GM19035 (cell line): Measurements from ENCODE around the gene YIPF4.
"Not testable (repeated sequence)": the region's sequence is repeated elsewhere in the genome, so short reads cannot be mapped to it uniquely, and the experiment has no call there.

Experiments used
- ATAC-seq: cut with Tn5 transposase; IDR thresholded peaks from one replicate; pipeline ENCODE4 v1.9.1; 2021; ENCODE audit not compliant: unreplicated experiment

Gene YIPF4

DNA sequence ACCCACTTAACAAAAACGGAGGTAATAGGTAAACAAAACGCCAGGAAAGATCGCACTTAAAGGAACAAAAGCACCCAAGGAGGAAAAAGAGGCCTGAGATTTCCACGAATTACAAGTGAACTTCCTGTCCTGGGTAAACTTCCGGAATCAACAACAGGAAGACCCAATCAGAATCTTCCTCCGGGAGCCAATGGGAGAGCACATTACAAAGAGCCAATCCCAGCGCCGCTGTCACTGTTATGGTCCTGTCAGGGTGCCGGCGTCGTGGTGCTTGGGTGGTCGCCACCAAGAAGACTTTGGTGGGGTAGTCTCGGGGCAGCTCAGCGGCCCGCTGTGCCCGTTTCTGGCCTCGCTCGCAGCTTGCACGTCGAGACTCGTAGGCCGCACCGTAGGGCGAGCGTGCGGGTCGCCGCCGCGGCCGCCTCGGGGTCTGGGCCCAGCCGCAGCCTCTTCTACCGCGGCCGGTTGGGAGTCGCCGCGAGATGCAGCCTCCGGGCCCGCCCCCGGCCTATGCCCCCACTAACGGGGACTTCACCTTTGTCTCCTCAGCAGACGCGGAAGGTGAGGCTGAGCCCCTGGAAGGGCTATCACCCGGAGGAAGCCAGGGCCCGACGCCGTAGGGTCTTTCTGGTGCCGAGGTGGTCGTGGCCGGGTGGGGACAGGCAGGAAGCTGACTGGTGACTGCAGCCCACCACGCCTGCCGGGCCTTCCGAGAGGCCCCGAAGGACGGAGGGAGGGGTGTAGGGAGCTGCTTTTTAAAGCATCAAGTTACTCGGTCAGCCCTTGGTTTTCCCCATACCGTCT is at the start of gene YIPF4:
TSS of gene YIPF4 (plus strand) at position 231 of the 804 bp plus-strand sequence. CDS start at position 483, 252 bp downstream.
- peak; percentile 99 for ATAC-seq

GRCh38 chr2:32228181-32228580 is 49.5 kb upstream of the YIPF4 start:
- no peak for ATAC-seq

- no peak for ATAC-seq
Observed at GRCh38 chr2:32229635-32230034, 48.1 kb upstream of the YIPF4 start.

DNA sequence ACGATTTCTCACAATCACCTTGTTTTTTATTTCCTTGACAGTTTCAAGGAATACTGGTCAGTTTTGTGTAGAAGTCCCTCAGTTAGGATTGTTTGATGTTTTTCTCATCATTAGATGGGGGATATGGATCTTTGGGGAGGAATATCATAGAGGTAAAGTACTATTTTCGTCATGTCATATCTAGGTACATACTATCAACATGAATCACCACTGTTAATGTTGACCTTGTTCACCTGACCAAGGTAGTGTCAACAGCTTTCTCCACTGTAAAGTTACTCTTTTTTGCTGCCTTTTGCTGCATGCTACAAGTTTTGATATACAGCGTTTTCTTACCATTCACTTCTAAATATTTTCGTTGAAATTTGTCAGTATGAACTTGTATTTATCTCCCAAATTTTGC is 45.7 kb upstream of the YIPF4 start:
- ATAC-seq: no peak

DNA sequence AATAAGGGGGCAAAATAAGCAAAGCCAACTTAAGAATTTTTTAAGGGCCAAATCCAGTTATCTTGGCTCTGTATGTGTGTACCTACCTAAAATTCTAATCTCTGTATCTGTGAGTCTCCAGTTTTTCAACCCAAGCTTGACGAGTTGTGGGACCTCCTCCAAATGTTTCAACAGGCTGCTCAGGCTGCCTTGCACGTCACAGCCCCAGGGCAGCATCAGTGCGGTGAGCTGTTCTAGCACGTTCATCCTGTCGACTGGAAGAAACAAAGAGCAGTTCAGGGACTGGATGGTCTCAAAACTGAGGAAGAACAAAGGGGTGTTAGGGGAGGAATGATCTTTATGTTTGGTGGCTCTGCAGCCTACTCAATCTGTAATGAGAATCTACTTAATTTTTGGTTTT is 42.4 kb upstream of the YIPF4 start:
- ATAC-seq: no peak

DNA sequence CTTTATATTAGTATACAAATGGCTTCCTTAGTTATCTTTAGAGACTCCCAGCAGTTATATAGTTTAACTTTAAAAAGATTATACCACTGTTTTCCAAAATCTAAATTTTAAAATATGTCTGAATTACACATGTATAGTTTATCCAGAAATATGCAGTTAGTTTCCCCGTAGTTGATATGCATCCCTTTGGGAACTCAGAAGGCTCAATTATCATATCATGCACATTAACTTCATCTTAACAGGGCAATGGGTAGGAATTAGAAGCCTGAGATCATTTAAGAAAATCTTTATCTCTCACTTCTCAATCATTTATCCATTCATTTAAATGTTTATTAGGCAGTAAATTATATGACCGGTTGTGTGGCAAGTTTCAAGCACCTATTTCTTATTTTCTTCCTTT is 40.2 kb upstream of the YIPF4 start:
- ATAC-seq: no peak

DNA sequence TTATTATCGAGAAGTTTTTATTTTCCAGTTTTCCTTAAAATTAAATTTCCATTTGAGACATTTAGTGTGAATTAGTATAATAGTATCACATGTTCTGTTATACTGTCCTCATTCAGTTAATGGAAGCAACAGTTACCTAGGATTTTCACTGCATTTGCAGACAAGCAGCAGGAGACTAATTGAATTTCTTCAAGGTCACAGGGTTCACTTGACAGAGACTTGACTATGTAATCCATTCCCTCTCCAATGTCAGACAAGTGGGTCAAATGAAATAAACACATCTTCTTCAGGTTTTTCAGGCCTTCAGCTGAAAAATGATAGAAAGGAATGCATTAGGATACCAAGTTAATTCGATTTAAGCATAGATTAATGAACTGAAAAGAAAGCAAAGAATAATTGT is 39.7 kb upstream of the YIPF4 start:
- ATAC-seq: no peak

DNA sequence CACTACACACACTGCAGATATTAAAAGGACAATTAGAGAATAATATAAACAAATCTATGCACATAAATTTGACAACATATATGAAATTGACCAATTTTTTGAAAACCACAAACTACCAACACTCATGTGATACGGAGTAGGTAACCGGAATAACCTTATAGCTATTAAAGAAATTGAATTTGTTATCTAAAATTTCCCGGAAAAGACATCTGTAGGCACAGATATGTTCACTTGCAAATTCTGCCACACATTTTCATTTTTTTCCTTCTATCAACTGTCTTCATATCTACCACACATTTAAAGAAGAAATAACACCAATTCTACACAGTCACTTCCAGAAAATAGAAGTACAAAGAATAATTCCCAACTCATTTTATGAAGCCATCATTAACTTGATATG is 35.4 kb upstream of the YIPF4 start:
- no peak for ATAC-seq

- no peak for ATAC-seq
Observed at GRCh38 chr2:32246911-32247310, 30.8 kb upstream of the YIPF4 start.

DNA sequence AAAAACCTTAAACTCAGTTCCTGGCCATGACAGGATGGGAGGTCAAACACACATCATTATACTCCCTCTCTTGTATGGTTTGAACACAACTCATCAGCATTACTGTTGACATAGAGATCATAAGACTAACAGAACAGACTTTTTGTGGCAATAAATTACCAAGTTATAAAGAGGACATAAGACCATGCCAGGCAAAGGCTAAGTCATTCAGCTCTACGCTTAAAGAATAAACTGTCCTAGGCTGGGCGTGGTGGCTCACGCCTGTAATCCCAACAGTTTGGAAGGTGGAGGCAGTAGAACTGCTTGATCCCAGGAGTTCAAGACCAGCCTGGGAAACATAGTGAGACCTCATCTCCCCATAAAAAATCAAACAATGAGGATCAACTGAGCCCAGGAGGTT is 29.4 kb upstream of the YIPF4 start:
- no peak for ATAC-seq

- ATAC-seq: no peak
Observed at GRCh38 chr2:32249731-32250236, 27.9 kb upstream of the YIPF4 start.

DNA sequence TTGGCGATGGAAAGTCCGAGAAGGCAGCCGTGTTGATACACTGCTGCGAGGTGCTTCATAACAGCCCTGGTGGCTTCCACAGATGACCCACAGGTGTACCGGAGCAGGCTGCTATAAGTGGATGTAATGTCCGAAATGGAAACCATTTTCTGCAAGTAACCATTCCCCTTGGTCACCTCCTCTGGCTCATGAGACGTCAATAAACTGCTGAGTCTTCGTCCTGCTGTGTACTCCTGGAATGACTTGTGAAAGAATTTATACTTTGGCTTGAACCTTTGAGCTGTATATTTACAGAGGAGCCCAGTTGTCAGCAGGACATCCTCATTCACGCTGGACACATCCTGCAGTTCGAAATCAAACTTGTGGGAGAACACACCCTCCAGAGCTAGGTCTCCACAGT is 27.4 kb upstream of the YIPF4 start:
- ATAC-seq: no peak

DNA sequence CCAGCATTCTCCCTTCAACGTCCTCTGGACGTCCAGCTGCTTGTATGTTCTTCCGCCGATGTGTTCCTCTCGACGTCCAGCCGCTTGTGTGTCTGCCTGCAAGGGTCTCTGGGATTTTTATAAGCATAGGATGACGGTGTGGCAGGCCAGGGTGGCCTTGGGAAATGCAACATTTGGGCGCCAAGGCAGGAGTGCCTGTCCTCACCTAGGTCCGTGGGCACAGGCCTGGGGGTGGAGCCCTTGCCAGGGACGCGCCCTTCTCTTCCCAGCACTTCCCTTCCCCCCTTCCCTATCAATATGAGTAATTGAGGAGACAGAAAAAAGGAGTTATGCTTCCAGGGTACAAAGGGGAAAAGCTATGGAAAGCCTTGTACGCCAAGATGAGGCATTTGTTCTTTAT is 19.5 kb upstream of the YIPF4 start:
- no peak for ATAC-seq

DNA sequence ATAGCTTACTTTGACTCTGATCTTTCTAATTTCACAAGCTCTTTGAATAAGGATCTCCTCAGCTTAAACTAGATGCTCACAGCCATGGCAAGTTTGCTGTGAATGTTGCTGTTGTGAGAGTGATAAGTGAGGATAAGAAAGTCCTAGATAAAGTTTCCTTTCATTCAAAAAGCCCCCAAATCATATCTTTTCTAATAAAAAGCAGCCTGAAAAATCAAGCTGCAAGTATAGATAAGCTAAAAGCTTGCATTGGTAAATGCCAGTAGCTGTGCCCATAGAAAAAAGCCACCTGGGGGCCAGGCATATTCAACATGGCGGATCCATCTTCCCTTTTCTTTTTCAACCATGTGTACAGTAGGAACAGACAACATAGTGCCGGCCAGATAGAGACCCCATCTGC is 17.3 kb upstream of the YIPF4 start:
- no peak for ATAC-seq

- ATAC-seq: no peak
Observed at GRCh38 chr2:32262105-32262504, 15.6 kb upstream of the YIPF4 start.

DNA sequence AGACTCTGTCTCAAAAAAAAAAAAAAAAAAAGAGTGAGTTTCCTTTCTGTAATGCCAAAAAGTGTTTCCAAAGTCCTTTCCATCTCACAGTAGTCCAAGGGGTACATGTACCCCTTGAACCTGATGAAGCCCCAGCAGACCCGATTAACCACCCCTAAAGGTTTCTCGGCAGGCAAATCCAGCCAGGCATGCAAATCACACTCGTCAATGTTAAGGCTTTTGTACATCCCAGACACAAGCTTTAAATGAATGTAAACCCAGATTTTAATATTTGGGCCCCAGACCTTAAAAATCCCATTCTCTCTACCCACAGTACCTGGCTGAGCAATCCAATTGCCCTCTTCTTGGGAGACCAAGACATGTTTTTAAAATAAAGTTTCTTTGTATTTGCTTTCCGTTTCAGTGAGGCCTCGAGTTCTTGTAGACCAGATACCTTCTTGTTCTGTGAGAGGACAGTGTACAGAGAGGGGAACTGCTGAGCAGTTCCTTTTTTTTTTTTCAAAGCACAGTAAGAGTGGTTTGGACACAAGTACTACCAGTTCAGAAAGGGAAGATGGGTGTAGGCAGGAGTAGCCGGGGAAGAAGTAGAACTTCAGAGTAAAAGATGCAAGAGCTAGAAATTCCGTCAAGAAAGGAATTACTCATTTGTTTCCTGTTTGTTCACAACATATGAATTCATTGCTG is 13.1 kb upstream of the YIPF4 start, which contains the start of gene NLRC4:
TSS of gene NLRC4 (minus strand) at position 465 of the 684 bp plus-strand sequence. CDS start 8,111 bp downstream, outside the sequence.
- ATAC-seq: peak; percentile 93

DNA sequence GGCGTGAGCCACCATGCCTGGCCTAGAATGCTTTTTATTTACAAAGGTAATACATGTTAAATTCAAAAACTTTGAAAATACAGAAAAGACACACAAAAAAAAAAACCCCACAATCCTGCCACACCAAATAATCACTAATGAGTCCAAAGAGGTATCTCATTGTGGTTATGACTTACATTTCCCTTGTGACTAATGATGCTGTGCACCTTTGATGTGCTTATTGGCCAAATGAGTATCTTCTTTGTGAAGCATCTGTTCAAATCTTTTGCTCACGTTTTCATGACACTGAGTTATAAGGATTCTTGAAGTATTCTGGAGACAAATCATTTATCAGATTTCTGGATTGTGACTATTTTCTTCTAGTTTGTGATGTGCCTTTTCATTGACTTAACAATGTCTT is 6.6 kb upstream of the YIPF4 start:
- ATAC-seq: no peak

DNA sequence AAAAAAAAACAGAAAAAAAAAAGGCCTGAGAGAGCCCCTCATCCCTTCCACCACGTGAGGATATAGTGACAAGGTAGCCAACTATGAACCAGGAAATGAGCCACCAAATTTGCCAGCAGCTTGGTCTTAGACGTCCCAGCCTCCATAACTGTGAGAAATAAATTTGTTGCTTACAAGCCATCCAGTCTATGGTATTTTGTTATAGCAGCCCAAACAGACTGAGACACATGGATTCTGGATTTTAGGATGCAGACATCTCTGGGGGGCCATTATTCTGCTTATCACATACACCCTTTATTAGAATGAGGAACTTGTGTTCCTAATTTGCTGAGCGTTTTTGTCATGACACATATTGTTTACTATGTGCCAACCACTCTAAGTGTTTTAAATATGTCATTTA is 5.4 kb upstream of the YIPF4 start:
- ATAC-seq: no peak

- ATAC-seq: no peak
Observed at GRCh38 chr2:32274289-32274688, 3.4 kb upstream of the YIPF4 start.

DNA sequence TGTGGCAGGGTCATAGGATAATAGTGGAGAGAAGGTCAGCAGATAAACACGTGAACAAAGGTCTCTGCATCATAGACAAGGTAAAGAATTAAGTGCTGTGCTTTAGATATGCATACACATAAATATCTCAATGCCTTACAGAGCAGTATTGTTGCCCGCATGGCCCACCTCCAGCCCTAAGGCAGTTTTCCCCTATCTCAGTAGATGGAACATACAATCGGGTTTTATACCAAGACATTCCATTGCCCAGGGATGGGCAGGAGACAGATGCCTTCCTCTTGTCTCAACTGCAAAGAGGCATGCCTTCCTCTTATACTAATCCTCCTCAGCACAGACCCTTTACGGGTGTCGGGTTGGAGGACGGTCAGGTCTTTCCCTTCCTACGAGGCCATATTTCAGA is 1.9 kb upstream of the YIPF4 start:
- not testable (repeated sequence) for ATAC-seq

GRCh38 chr2:32277363-32277673 is 386 bp upstream of the YIPF4 start:
- ATAC-seq: no peak

DNA sequence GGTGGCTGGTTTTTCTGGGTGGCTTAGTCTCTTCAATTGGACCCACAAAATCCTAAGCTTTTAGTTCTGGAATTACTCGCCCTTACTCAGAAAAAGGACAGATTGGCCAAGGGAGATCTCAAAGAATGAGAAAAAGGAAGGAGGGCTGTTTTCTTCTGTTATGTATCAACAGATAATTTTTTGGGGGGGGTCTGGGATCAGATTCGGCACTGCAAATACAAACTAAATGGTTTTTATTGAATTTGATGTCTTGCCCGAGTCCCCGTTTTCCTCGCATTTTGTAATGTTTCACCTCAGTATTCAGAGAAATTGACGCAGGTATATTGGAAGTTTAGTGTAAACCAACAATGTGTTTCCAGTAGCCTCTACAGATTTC is 762 bp downstream of the YIPF4 start:
- no peak for ATAC-seq
